Panc1 (cell line): Measurements from ENCODE around the gene PRKAR2B. TPM values are rescaled to one million over a fixed set of nuclear protein-coding genes. Genes with fewer than 3 reads are reported as not detected.

ENCODE experiments used
- ATAC-seq: fragments of 200-7000 bp; cut with Tn5 transposase; 2 replicates; pipeline ENCODE4 v1.9.1; 2020; ENCODE audit warnings: mild to moderate bottlenecking, moderate library complexity
- BruUV-seq: library from RNA; stranded (reverse); fragments of 400-500 nt; replicated peaks from 2 replicates; lab custom pipeline; 2021; lab: Mats Ljungman, UMichigan
- CTCF ChIA-PET: fragments of 300-600 bp; sonication (Branson Sonifier 250); formaldehyde crosslinking; loops from one replicate; lab custom pipeline; 2022; ENCODE audit warnings: antibody characterized with exemption; lab: Charles Lee
- POLR2A ChIA-PET: fragments of 300-600 bp; sonication (Branson Sonifier 250); formaldehyde crosslinking; loops from one replicate; lab custom pipeline; 2022; ENCODE audit warnings: antibody characterized with exemption; lab: Charles Lee
- DNase-seq: peaks from one replicate; pipeline ENCODE4 v3.0.0-alpha.2; 2010; ENCODE audit warnings: low read depth, low spot score
- H3K27ac ChIP-seq: 2 replicates; pipeline ENCODE4 v1.5.1; 2011; ENCODE audit warnings: mild to moderate bottlenecking, low read length, inconsistent platforms
- H3K27me3 ChIP-seq: fragments of 200-500 bp; sonication (Bioruptor generic); 2 replicates; pipeline ENCODE4 v1.6.0; 2014; ENCODE audit warnings: low read length, inconsistent platforms; ENCODE audit not compliant: control insufficient read depth, insufficient read depth
- H3K36me3 ChIP-seq: fragments of 200-500 bp; sonication (Bioruptor generic); 2 replicates; pipeline ENCODE4 v1.5.1; 2014; ENCODE audit warnings: inconsistent platforms, mild to moderate bottlenecking, low read length, moderate library complexity; ENCODE audit not compliant: control insufficient read depth, insufficient read depth
- H3K4me1 ChIP-seq: 2 replicates; pipeline ENCODE4 v1.5.1; 2011; ENCODE audit warnings: inconsistent platforms, mild to moderate bottlenecking, low read length, moderate library complexity; ENCODE audit not compliant: control insufficient read depth, insufficient read depth
- H3K4me3 ChIP-seq, 2 experiments: 2 replicates each; pipeline ENCODE4 v1.5.1; 2011 to 2012; ENCODE audit warnings: low read depth in 2 of 2, low read length in 2 of 2, mild to moderate bottlenecking in 2 of 2, inconsistent platforms in 1 of 2, moderate library complexity in 1 of 2
- H3K9me3 ChIP-seq: fragments of 200-500 bp; sonication (Bioruptor generic); 2 replicates; pipeline ENCODE4 v1.5.1; 2014; ENCODE audit warnings: low read depth, mild to moderate bottlenecking, inconsistent platforms, low read length, moderate library complexity; ENCODE audit not compliant: control insufficient read depth, insufficient read depth
- POLR2AphosphoS5 ChIP-seq: IDR thresholded peaks from 2 replicates; pipeline ENCODE4 v1.6.1; 2012; ENCODE audit warnings: mild to moderate bottlenecking, low read depth, low read length, moderate library complexity
- SIN3A ChIP-seq: IDR thresholded peaks from 2 replicates; pipeline ENCODE4 v1.6.1; 2012; ENCODE audit warnings: low read depth, mild to moderate bottlenecking, low read length, moderate library complexity, borderline replicate concordance; ENCODE audit not compliant: insufficient read depth
- TCF7L2 ChIP-seq: IDR thresholded peaks from 2 replicates; pipeline ENCODE4 v1.6.1; 2011; ENCODE audit warnings: mild to moderate bottlenecking, low read depth, low read length, inconsistent platforms
- in situ Hi-C: cut with HindIII; loops from 2 replicates; pipeline ENCODE4 v1.10.0; 2016; ENCODE audit warnings: low sequenced_read_pairs, low pct_unique_long_range_greater_than_20kb
- intact Hi-C: fragments of 100-400 bp; cut with micrococcal nuclease; formaldehyde crosslinking; loops from one replicate; pipeline ENCODE4 v1.10.0; 2022; ENCODE audit not compliant: unreplicated experiment
- total RNA-seq: library from RNA; stranded (reverse); gene quantifications from one replicate; pipeline ENCODE4 v1.2.1, GENCODE V29; 2021; ENCODE audit not compliant: unreplicated experiment
- TF ChIP-seq, protein P1 (sequence below), 2 experiments: IDR thresholded peaks; 2 replicates each; pipeline ENCODE4 v1.6.1; 2011 to 2012; ENCODE audit warnings: low read depth in 2 of 2, control low read depth in 1 of 2, low read length in 1 of 2, mild to moderate bottlenecking in 1 of 2, moderate library complexity in 1 of 2; ENCODE audit not compliant: insufficient read depth in 1 of 2
- TF ChIP-seq, protein P2 (sequence below): fragments of 450-650 bp; IDR thresholded peaks from 2 replicates; pipeline ENCODE4 v1.5.1; 2017; ENCODE audit warnings: mild to moderate bottlenecking

PRKAR2B gene
- total RNA-seq, 1 experiment from 2014 or later = 0.51 TPM

DNA sequence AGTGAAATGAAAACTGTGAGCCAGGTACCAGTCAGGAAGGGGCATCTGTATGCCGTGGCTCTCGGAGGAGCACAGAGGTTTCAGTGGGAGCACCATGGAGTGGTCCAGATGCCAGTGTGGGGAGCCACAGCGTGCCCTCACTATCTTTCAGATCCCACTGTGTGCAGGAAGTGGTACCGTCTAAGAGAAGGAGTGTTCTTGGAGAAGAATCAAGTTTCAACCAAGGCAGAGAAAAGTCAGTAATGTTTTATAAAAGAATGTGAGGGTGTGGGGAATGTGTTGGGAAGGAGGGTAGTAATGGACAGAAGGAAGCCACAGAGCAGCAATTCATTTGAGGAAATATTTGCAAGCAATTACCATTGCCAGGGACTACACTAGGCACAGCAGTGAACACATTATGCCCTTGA is 35.6 kb downstream of the PRKAR2B start:
- DNase-seq = no peak
- intact Hi-C loops = no loop called here
- Histone ChIP-seq H3K9me3 (no peaks in the 10 kb centered on the region), H3K27ac (no peak overlapping the region), H3K4me1 (no peaks in the 10 kb centered on the region), H3K27me3 (no peaks in the 10 kb centered on the region), H3K4me3 (no peak overlapping the region), H3K36me3 (no peaks in the 10 kb centered on the region; the same call in 1 of the 2 replicates)
- no peak for ATAC-seq
- ChIA-PET POLR2A (no interaction called here), CTCF (no interaction called here)
- TF ChIP-seq, protein P1, sequence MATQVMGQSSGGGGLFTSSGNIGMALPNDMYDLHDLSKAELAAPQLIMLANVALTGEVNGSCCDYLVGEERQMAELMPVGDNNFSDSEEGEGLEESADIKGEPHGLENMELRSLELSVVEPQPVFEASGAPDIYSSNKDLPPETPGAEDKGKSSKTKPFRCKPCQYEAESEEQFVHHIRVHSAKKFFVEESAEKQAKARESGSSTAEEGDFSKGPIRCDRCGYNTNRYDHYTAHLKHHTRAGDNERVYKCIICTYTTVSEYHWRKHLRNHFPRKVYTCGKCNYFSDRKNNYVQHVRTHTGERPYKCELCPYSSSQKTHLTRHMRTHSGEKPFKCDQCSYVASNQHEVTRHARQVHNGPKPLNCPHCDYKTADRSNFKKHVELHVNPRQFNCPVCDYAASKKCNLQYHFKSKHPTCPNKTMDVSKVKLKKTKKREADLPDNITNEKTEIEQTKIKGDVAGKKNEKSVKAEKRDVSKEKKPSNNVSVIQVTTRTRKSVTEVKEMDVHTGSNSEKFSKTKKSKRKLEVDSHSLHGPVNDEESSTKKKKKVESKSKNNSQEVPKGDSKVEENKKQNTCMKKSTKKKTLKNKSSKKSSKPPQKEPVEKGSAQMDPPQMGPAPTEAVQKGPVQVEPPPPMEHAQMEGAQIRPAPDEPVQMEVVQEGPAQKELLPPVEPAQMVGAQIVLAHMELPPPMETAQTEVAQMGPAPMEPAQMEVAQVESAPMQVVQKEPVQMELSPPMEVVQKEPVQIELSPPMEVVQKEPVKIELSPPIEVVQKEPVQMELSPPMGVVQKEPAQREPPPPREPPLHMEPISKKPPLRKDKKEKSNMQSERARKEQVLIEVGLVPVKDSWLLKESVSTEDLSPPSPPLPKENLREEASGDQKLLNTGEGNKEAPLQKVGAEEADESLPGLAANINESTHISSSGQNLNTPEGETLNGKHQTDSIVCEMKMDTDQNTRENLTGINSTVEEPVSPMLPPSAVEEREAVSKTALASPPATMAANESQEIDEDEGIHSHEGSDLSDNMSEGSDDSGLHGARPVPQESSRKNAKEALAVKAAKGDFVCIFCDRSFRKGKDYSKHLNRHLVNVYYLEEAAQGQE (IDR thresholded peaks at IDR 0.05; ENCODE audit: insufficient read depth in 1 of 2, low read depth in 2 of 2, low read length in 1 of 2) = no peak
- no TSS peak for BruUV-seq
- in situ Hi-C loops = no loop called here

DNA sequence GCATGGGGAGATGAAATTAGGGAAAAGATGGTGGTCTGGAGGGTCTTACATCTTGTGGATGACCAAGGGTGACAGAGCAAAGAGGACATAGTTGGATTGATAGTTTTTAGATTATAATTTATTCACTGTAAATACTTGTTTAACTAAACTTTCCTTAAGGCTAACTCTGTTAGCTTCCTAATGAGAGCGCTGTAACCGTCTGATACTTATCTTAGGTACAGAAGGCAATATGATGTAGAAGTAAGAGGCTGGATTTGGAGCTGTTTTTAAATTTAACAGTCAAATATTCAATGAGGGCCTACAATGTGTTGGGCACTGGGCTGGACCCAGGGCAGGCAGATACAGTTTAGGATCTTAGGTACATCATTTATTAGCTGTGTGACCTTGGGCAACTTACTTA is 36.0 kb downstream of the PRKAR2B start:
- Histone ChIP-seq H3K27ac (no peak overlapping the region), H3K9me3 (no peaks in the 10 kb centered on the region), H3K36me3 (no peaks in the 10 kb centered on the region; the same call in 1 of the 2 replicates), H3K4me1 (no peaks in the 10 kb centered on the region), H3K27me3 (no peaks in the 10 kb centered on the region), H3K4me3 (no peak overlapping the region)
- POLR2A ChIA-PET = no interaction called here
- TF ChIP-seq POLR2AphosphoS5 (no peak), SIN3A (no peak), TCF7L2 (no peak)
- TF ChIP-seq, protein P2, sequence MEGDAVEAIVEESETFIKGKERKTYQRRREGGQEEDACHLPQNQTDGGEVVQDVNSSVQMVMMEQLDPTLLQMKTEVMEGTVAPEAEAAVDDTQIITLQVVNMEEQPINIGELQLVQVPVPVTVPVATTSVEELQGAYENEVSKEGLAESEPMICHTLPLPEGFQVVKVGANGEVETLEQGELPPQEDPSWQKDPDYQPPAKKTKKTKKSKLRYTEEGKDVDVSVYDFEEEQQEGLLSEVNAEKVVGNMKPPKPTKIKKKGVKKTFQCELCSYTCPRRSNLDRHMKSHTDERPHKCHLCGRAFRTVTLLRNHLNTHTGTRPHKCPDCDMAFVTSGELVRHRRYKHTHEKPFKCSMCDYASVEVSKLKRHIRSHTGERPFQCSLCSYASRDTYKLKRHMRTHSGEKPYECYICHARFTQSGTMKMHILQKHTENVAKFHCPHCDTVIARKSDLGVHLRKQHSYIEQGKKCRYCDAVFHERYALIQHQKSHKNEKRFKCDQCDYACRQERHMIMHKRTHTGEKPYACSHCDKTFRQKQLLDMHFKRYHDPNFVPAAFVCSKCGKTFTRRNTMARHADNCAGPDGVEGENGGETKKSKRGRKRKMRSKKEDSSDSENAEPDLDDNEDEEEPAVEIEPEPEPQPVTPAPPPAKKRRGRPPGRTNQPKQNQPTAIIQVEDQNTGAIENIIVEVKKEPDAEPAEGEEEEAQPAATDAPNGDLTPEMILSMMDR = no peak
- TF ChIP-seq, protein P1 (IDR thresholded peaks at IDR 0.05; ENCODE audit: insufficient read depth in 1 of 2, low read depth in 2 of 2, low read length in 1 of 2) = no peak
- ATAC-seq = no peak
- intact Hi-C loops = no loop called here
- no peak for DNase-seq
- BruUV-seq = no TSS peak
- CTCF ChIA-PET = no interaction called here
- in situ Hi-C loops = no loop called here
